IPS-15b (cell line): Measurements from ENCODE around the gene SLC43A2.

Experiments used
- H3K27me3 ChIP-seq: one replicate; pipeline ENCODE4 v1.6.1; 2013; ENCODE audit warnings: low read length; ENCODE audit not compliant: control insufficient read depth, insufficient read depth
- H3K36me3 ChIP-seq: one replicate; pipeline ENCODE4 v1.6.1; 2013; ENCODE audit warnings: low read length; ENCODE audit not compliant: control insufficient read depth, insufficient read depth
- H3K4me1 ChIP-seq: one replicate; pipeline ENCODE4 v1.6.1; 2013; ENCODE audit warnings: mild to moderate bottlenecking, low read length; ENCODE audit not compliant: control insufficient read depth, insufficient read depth
- H3K4me3 ChIP-seq: one replicate; pipeline ENCODE4 v1.5.1; 2013; ENCODE audit warnings: low read depth, low read length
- H3K9ac ChIP-seq: one replicate; pipeline ENCODE4 v1.6.1; 2013; ENCODE audit warnings: low read depth, mild to moderate bottlenecking, low read length
- H3K9me3 ChIP-seq: one replicate; pipeline ENCODE4 v1.6.1; 2013; ENCODE audit warnings: mild to moderate bottlenecking, low read length; ENCODE audit not compliant: control insufficient read depth, insufficient read depth

The SLC43A2 gene

GRCh38 chr17:1611715-1612114, 16.9 kb downstream of the SLC43A2 start:
- Histone ChIP-seq H3K36me3 (no peaks in the 10 kb centered on the region), H3K9me3 (no peaks in the 10 kb centered on the region), H3K9ac (no peak overlapping the region), H3K4me1 (no peaks in the 10 kb centered on the region), H3K27me3 (no peaks in the 10 kb centered on the region), H3K4me3 (no peak overlapping the region)

- H3K27me3 ChIP-seq, result no peaks in the 10 kb centered on the region
- no peaks in the 10 kb centered on the region for H3K9me3 ChIP-seq
- no peak overlapping the region for H3K9ac ChIP-seq
- no peak overlapping the region for H3K4me3 ChIP-seq
- H3K4me1 ChIP-seq, result no peaks in the 10 kb centered on the region
- H3K36me3 ChIP-seq, result no peaks in the 10 kb centered on the region
Measured at GRCh38 chr17:1608676-1609075, 20.0 kb downstream of the SLC43A2 start.

- Histone ChIP-seq H3K9ac (no peak overlapping the region), H3K4me3 (no peak overlapping the region), H3K4me1 (no peaks in the 10 kb centered on the region), H3K27me3 (no peaks in the 10 kb centered on the region), H3K9me3 (no peaks in the 10 kb centered on the region), H3K36me3 (no peaks in the 10 kb centered on the region)
Measured at GRCh38 chr17:1607971-1608320, 20.7 kb downstream of the SLC43A2 start.

GRCh38 chr17:1606352-1606985, 22.2 kb downstream of the SLC43A2 start:
- Histone ChIP-seq H3K9me3 (no peaks in the 10 kb centered on the region), H3K36me3 (no peaks in the 10 kb centered on the region), H3K9ac (no peak overlapping the region), H3K27me3 (no peaks in the 10 kb centered on the region), H3K4me3 (no peak overlapping the region), H3K4me1 (no peaks in the 10 kb centered on the region)

- no peaks in the 10 kb centered on the region for H3K4me1 ChIP-seq
- H3K27me3 ChIP-seq, result no peaks in the 10 kb centered on the region
- H3K36me3 ChIP-seq, result no peaks in the 10 kb centered on the region
- no peaks in the 10 kb centered on the region for H3K9me3 ChIP-seq
- no peak overlapping the region for H3K4me3 ChIP-seq
- H3K9ac ChIP-seq, result no peak overlapping the region
Measured at GRCh38 chr17:1605681-1606351, 22.8 kb downstream of the SLC43A2 start.

GRCh38 chr17:1604831-1605528, 23.7 kb downstream of the SLC43A2 start:
- Histone ChIP-seq H3K9ac (peak overlapping the region; percentile 47), H3K9me3 (no peaks in the 10 kb centered on the region), H3K36me3 (no peaks in the 10 kb centered on the region), H3K4me3 (no peak overlapping the region), H3K4me1 (no peaks in the 10 kb centered on the region), H3K27me3 (no peaks in the 10 kb centered on the region)

- Histone ChIP-seq H3K27me3 (no peaks in the 10 kb centered on the region), H3K4me1 (no peaks in the 10 kb centered on the region), H3K9ac (no peak overlapping the region), H3K36me3 (no peaks in the 10 kb centered on the region), H3K9me3 (no peaks in the 10 kb centered on the region), H3K4me3 (no peak overlapping the region)
Measured at GRCh38 chr17:1601571-1601970, 27.1 kb downstream of the SLC43A2 start.

GRCh38 chr17:1598399-1599095, 30.1 kb downstream of the SLC43A2 start:
- H3K9me3 ChIP-seq, result no peaks in the 10 kb centered on the region

GRCh38 chr17:1597861-1598342, 30.7 kb downstream of the SLC43A2 start:
- Histone ChIP-seq H3K4me1 (no peaks in the 10 kb centered on the region), H3K9ac (no peak overlapping the region), H3K4me3 (no peak overlapping the region), H3K27me3 (no peaks in the 10 kb centered on the region), H3K9me3 (no peaks in the 10 kb centered on the region), H3K36me3 (no peaks in the 10 kb centered on the region)

More at GRCh38 chr17:1598399-1599095, 30.1 kb downstream of the SLC43A2 start:
- Histone ChIP-seq H3K4me1 (no peaks in the 10 kb centered on the region), H3K4me3 (no peak overlapping the region), H3K36me3 (no peaks in the 10 kb centered on the region), H3K9ac (no peak overlapping the region), H3K27me3 (no peaks in the 10 kb centered on the region)

GRCh38 chr17:1593630-1593931, 35.1 kb downstream of the SLC43A2 start:
- no peak overlapping the region for H3K4me3 ChIP-seq
- peaks cover 3% of the 10 kb centered on the region for H3K36me3 ChIP-seq
- H3K27me3 ChIP-seq, result no peaks in the 10 kb centered on the region
- no peak overlapping the region for H3K9ac ChIP-seq
- H3K9me3 ChIP-seq, result no peaks in the 10 kb centered on the region
- no peaks in the 10 kb centered on the region for H3K4me1 ChIP-seq

GRCh38 chr17:1592751-1593629, 35.6 kb downstream of the SLC43A2 start:
- Histone ChIP-seq H3K9ac (no peak overlapping the region), H3K4me3 (no peak overlapping the region), H3K36me3 (peaks cover 3% of the 10 kb centered on the region), H3K9me3 (no peaks in the 10 kb centered on the region), H3K4me1 (no peaks in the 10 kb centered on the region), H3K27me3 (no peaks in the 10 kb centered on the region)
